Sigmoid colon (tissue), 7 donors: ENCODE results near the gene NELL2. TPM values are rescaled to one million over a fixed set of nuclear protein-coding genes. Genes with fewer than 3 reads are reported as not detected.

Experiments
- DNase-seq: peaks from one replicate; pipeline ENCODE4 v3.0.0-alpha.2; 2019
- H3K27ac ChIP-seq, 4 donors: fragments of 200-600 bp; sonication (generic); one replicate each; pipeline ENCODE4 v1.5.1; 2016 to 2019; ENCODE audit warnings: mild to moderate bottlenecking in 1 of 4
- H3K27me3 ChIP-seq, 3 donors: fragments of 200-600 bp; sonication (generic); one replicate each; pipeline ENCODE4 v1.5.1; 2019; ENCODE audit warnings: mild to moderate bottlenecking in 1 of 3
- H3K36me3 ChIP-seq, 4 donors: fragments of 200-600 bp; sonication (generic); one replicate each; pipeline ENCODE4 v1.5.1; 2016 to 2019
- H3K4me1 ChIP-seq, 4 donors: fragments of 200-600 bp; sonication (generic); one replicate each; pipeline ENCODE4 v1.5.1; 2017 to 2019
- H3K4me3 ChIP-seq, 4 donors: fragments of 200-600 bp; sonication (generic); one replicate each; pipeline ENCODE4 v1.5.1; 2017 to 2019; ENCODE audit warnings: mild to moderate bottlenecking in 2 of 4, moderate library complexity in 1 of 4
- H3K9me3 ChIP-seq, 4 donors: fragments of 200-600 bp in 3 of 4; sonication (generic) in 3 of 4; one replicate each; pipeline versions ENCODE4 v1.5.1 to v1.6.1; 2013 to 2019
- CTCF ChIP-seq, 4 experiments: fragments of 450-650 bp in 3 of 4; fragments of 200-600 bp in 1 of 4; IDR thresholded peaks; one replicate each; pipeline ENCODE4 v1.5.1; 2016 to 2019; ENCODE audit warnings: antibody characterized with exemption in 4 of 4, mild to moderate bottlenecking in 3 of 4, moderate library complexity in 2 of 4
- EP300 ChIP-seq, 4 donors: sonication (generic); formaldehyde crosslinking; IDR thresholded peaks; one replicate each; pipeline ENCODE4 v1.6.1; 2017; ENCODE audit warnings: antibody characterized with exemption in 4 of 4
- POLR2A ChIP-seq, 2 donors: fragments of 450-650 bp; IDR thresholded peaks; one replicate each; pipeline ENCODE4 v1.6.1; 2016; ENCODE audit warnings: antibody characterized with exemption in 2 of 2, mild to moderate bottlenecking in 2 of 2, moderate library complexity in 2 of 2
- POLR2AphosphoS5 ChIP-seq, 4 donors: sonication (generic); formaldehyde crosslinking; IDR thresholded peaks; one replicate each; pipeline ENCODE4 v1.6.1; 2017; ENCODE audit warnings: antibody characterized with exemption in 4 of 4
- WGBS, 2 donors: extraction: QIAGEN DNeasy Blood & Tissue Kit; methylation state at CpG; one replicate each; pipeline ENCODE4 v1.1.7; 2013; 5-methylcytosine and 5-hydroxymethylcytosine counted together
- intact Hi-C: fragments of 100-400 bp; cut with DNase I; formaldehyde crosslinking; loops from one replicate; pipeline ENCODE4 v1.15.1; 2023
- polyA plus RNA-seq, 3 donors: library from polyadenylated mRNA; stranded (reverse); fragments of 200-250 nt; gene quantifications; one replicate each; pipeline ENCODE4 v1.2.3, GENCODE V29; 2013
- total RNA-seq, 4 donors: library from RNA; depleted of rRNA; stranded (reverse); fragments of >200 nt; gene quantifications; one replicate each; pipeline ENCODE4 v1.1.0, GENCODE V29; 2016
- donor health status: healthy with polysubstance abuse.
- donor health status: Bipolar disorder and iron deficiency.
- donor health status: healthy.

The NELL2 gene
- total and polyA plus RNA-seq, 7 donors = 0.60 to 14.7 (median 3.9) TPM

DNA sequence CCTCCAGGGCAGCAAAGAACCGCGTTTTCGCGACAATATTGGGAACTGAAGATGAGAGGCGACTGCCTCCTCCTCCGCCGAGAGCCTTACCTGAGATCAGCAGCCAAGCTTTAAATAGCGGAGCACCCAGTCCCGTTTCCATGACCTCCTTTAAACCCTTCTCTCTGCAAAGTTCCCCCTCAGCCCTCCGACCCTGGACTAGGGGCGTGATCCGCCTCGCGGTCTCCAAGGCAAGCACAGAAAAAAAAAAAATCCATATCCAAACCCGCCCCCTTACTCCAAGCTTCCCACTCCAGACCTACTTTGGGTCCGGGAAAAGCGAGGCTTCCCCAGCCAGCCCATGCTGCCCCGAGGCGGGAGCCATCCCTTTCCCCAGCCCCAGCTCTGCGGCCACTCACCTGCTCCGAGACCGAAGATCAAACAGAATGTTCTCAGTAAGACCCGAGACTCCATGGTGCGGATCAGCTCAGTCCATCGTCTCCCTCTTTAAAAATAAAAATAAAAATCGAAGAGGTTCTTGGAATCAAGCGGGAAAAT is 630 bp downstream of the NELL2 start:
- H3K9me3 ChIP-seq = no peaks in the 10 kb centered on the region
- peaks cover 0 to 26% (median 25%) of the 10 kb centered on the region in 4 donors for H3K4me1 ChIP-seq
- TF ChIP-seq CTCF (IDR thresholded peaks at IDR 0.05) (no peak), POLR2AphosphoS5 (IDR thresholded peaks at IDR 0.05) (no peak), POLR2A (IDR thresholded peaks at IDR 0.05) (no peak), EP300 (IDR thresholded peaks at IDR 0.05) (no peak)
- H3K27ac ChIP-seq = no peak overlapping the region
- DNase-seq = no peak
- H3K36me3 ChIP-seq = no peaks in the 10 kb centered on the region
- H3K27me3 ChIP-seq = peaks cover 0 to 51% (median 32%) of the 10 kb centered on the region in 3 donors
- H3K4me3 ChIP-seq = peak overlapping the region; percentile 29 to 59 (median 53)
- WGBS, 2 donors = 1 to 3% methylated on average over 27 of the region's 27 CpGs
- intact Hi-C loops = no loop called here

DNA sequence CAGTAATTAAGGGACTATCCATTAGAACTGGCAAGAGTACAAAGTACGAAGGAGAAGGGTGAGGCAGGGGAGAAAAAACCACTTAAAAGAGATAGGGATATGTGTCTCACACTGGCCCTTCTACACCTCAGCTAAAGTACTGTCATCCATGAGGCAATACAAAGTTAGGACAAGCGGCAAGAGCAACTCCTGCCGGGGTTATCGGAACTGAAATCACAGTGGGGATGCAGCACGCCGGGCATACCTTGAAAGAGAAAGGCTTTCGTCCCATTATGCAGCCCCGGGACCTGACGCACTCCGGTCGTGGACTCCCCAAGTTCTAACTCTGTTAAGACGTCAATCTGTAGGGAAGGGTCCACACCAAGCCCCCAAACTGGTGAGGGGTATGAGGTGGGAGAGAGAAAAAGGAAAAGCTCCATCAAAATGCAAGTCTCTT is 1.1 kb downstream of the NELL2 start:
- 2% methylated on average over 12 of the region's 12 CpGs for WGBS, 2 donors
- intact Hi-C loops = no loop called here
- no peak for DNase-seq
- Histone ChIP-seq H3K27ac (no peak overlapping the region), H3K4me3 (peak overlapping the region in 3 of 4 donors; percentile 51 to 59 (median 55)), H3K36me3 (no peaks in the 10 kb centered on the region), H3K9me3 (no peaks in the 10 kb centered on the region), H3K27me3 (peaks cover 0 to 55% (median 32%) of the 10 kb centered on the region in 3 donors), H3K4me1 (peaks cover 0 to 26% (median 25%) of the 10 kb centered on the region in 4 donors)
- TF ChIP-seq CTCF (IDR thresholded peaks at IDR 0.05) = no peak
- TF ChIP-seq POLR2A (IDR thresholded peaks at IDR 0.05) = no peak
- TF ChIP-seq POLR2AphosphoS5 (IDR thresholded peaks at IDR 0.05) = no peak
- TF ChIP-seq EP300 (IDR thresholded peaks at IDR 0.05) = no peak

DNA sequence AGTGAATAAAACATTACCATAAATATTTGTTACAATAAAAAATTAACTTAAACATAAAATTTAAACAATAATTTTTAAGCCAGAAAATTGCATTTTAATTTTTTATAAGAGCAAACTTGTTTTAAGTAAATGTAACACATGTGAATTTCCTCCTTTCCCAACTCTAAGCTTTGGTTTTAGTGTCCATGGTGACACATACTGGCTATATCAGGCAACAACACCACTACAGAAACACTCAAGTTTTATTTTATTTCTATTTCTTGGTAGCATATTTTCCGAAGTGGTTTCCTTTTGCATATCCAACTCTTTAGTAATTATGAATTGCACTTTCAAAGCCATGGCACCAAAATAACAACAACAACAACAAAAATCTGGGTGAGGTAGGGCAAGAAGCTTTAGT is 2.2 kb downstream of the NELL2 start:
- no peak for DNase-seq
- H3K36me3 ChIP-seq = no peaks in the 10 kb centered on the region
- 27 to 36% methylated on average over 1 of the region's 1 CpG for WGBS, 2 donors
- no peak overlapping the region for H3K4me3 ChIP-seq
- intact Hi-C loops = no loop called here
- H3K27me3 ChIP-seq = peaks cover 0 to 55% (median 32%) of the 10 kb centered on the region in 3 donors
- peaks cover 0 to 3% (median 0%) of the 10 kb centered on the region in 4 donors for H3K9me3 ChIP-seq
- H3K27ac ChIP-seq = no peak overlapping the region
- peaks cover 0 to 26% (median 25%) of the 10 kb centered on the region in 4 donors for H3K4me1 ChIP-seq
- TF ChIP-seq CTCF (IDR thresholded peaks at IDR 0.05) = no peak
- no peak for TF ChIP-seq POLR2A (IDR thresholded peaks at IDR 0.05)

DNA sequence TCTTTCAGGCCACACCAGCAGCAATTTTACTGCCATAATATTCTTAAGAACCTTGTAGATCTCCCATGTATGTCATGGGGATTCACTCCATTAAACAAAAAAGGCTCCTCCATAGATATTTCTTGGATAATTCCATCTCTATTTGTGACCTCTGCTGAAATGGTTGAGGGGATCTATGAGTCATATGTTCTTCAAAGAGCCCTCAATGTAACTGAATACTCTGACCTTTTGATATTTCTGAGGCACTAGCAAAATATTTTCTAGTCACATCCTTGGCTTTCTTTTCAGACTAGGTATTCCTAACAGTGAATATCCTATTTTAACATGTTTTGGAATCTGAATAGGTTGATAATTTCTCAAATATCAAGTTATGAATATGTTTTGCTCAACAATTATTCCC is 6.6 kb downstream of the NELL2 start:
- H3K4me1 ChIP-seq = peaks cover 0 to 1% (median under 1%) of the 10 kb centered on the region in 4 donors
- H3K36me3 ChIP-seq = no peaks in the 10 kb centered on the region
- peaks cover 0 to 43% (median 16%) of the 10 kb centered on the region in 3 donors for H3K27me3 ChIP-seq
- H3K4me3 ChIP-seq = no peak overlapping the region
- peaks cover 0 to 3% (median 0%) of the 10 kb centered on the region in 4 donors for H3K9me3 ChIP-seq
- DNase-seq = no peak
- H3K27ac ChIP-seq = no peak overlapping the region
- no peak for TF ChIP-seq EP300 (IDR thresholded peaks at IDR 0.05)
- no peak for TF ChIP-seq CTCF (IDR thresholded peaks at IDR 0.05)
- no peak for TF ChIP-seq POLR2AphosphoS5 (IDR thresholded peaks at IDR 0.05)
- no peak for TF ChIP-seq POLR2A (IDR thresholded peaks at IDR 0.05)
- intact Hi-C loops = no loop called here

- Histone ChIP-seq H3K27ac (no peak overlapping the region), H3K9me3 (peaks cover 0 to 8% (median 0%) of the 10 kb centered on the region in 4 donors), H3K4me1 (no peaks in the 10 kb centered on the region), H3K27me3 (no peaks in the 10 kb centered on the region), H3K36me3 (no peaks in the 10 kb centered on the region), H3K4me3 (no peak overlapping the region)
- intact Hi-C loops = no loop called here
- WGBS, 2 donors = 0 to 35% methylated on average over 2 of the region's 2 CpGs
- no peak for DNase-seq
- TF ChIP-seq EP300 (IDR thresholded peaks at IDR 0.05) (no peak), CTCF (IDR thresholded peaks at IDR 0.05) (no peak), POLR2AphosphoS5 (IDR thresholded peaks at IDR 0.05) (no peak), POLR2A (IDR thresholded peaks at IDR 0.05) (no peak)
Measured at GRCh38 chr12:44863867-44864266, 12.2 kb downstream of the NELL2 start.
